Thoracic aorta (tissue), 2 donors: ENCODE results near the gene AADACL4. TPM values are rescaled to one million over a fixed set of nuclear protein-coding genes. Genes with fewer than 3 reads are reported as not detected.

ENCODE experiments used
- ATAC-seq: fragments of 150-250 bp; one replicate; pipeline ENCODE4 v1.8.0; 2017; ENCODE audit warnings: low read depth; ENCODE audit not compliant: insufficient number of reproducible peaks, low FRiP score
- DNase-seq: peaks from one replicate; pipeline ENCODE4 v3.0.0-alpha.2; 2020; ENCODE audit warnings: low spot score
- H3K27ac ChIP-seq, 2 donors: fragments of 200-600 bp; sonication (generic); 1 replicate in 1 of 2; 2 replicates in 1 of 2; pipeline ENCODE4 v1.5.1; 2016; ENCODE audit warnings: mild to moderate bottlenecking in 2 of 2, moderate library complexity in 2 of 2
- H3K27me3 ChIP-seq: fragments of 200-600 bp; sonication (generic); replicated peaks from 2 replicates; pipeline ENCODE4 v1.6.0; 2016; ENCODE audit warnings: mild to moderate bottlenecking; ENCODE audit not compliant: insufficient read depth
- H3K36me3 ChIP-seq: fragments of 200-600 bp; sonication (generic); one replicate; pipeline ENCODE4 v1.5.1; 2016
- H3K4me1 ChIP-seq, 2 donors: fragments of 200-600 bp; sonication (generic); 1 replicate in 1 of 2; 2 replicates in 1 of 2; pipeline versions ENCODE4 v1.5.1 to v1.6.0; 2016; ENCODE audit warnings: low read depth in 2 of 2, mild to moderate bottlenecking in 1 of 2; ENCODE audit not compliant: control insufficient read depth in 1 of 2
- H3K4me3 ChIP-seq: fragments of 200-600 bp; sonication (generic); 2 replicates; pipeline ENCODE4 v1.5.1; 2016; ENCODE audit warnings: mild to moderate bottlenecking
- H3K9me3 ChIP-seq: fragments of 200-600 bp; sonication (generic); 2 replicates; pipeline ENCODE4 v1.5.1; 2016
- total RNA-seq, 2 donors: library from RNA; depleted of rRNA; stranded (reverse); fragments of >200 nt; gene quantifications; one replicate each; pipeline versions ENCODE4 v1.1.0 to v1.2.3, GENCODE V29; 2016
- TF ChIP-seq, protein P1 (sequence below): fragments of 200-600 bp; sonication (generic); IDR thresholded peaks from one replicate; pipeline ENCODE4 v1.5.1; 2019; ENCODE audit warnings: antibody characterized with exemption

Gene AADACL4
- total RNA-seq, 2 donors from 2014 or later: not detected

GRCh38 chr1:12634696-12635202 is 9.1 kb upstream of the AADACL4 start:
- Histone ChIP-seq H3K27ac (no peak overlapping the region), H3K36me3 (no peaks in the 10 kb centered on the region), H3K4me3 (no peak overlapping the region), H3K9me3 (peaks cover 8% of the 10 kb centered on the region), H3K27me3 (no peaks in the 10 kb centered on the region), H3K4me1 (peaks cover 8 to 17% of the 10 kb centered on the region in 2 donors)
- DNase-seq (no peak), ATAC-seq (no peak)
- TF ChIP-seq, protein P1, sequence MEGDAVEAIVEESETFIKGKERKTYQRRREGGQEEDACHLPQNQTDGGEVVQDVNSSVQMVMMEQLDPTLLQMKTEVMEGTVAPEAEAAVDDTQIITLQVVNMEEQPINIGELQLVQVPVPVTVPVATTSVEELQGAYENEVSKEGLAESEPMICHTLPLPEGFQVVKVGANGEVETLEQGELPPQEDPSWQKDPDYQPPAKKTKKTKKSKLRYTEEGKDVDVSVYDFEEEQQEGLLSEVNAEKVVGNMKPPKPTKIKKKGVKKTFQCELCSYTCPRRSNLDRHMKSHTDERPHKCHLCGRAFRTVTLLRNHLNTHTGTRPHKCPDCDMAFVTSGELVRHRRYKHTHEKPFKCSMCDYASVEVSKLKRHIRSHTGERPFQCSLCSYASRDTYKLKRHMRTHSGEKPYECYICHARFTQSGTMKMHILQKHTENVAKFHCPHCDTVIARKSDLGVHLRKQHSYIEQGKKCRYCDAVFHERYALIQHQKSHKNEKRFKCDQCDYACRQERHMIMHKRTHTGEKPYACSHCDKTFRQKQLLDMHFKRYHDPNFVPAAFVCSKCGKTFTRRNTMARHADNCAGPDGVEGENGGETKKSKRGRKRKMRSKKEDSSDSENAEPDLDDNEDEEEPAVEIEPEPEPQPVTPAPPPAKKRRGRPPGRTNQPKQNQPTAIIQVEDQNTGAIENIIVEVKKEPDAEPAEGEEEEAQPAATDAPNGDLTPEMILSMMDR: no peak

- no peak overlapping the region for H3K4me3 ChIP-seq
- H3K27me3 ChIP-seq: no peaks in the 10 kb centered on the region
- no peaks in the 10 kb centered on the region for H3K36me3 ChIP-seq
- H3K27ac ChIP-seq: no peak overlapping the region
- peaks cover 22% of the 10 kb centered on the region for H3K9me3 ChIP-seq
- TF ChIP-seq, protein P1: no peak
- peaks cover 8 to 17% of the 10 kb centered on the region in 2 donors for H3K4me1 ChIP-seq
- no peak for ATAC-seq
- DNase-seq: no peak
These were observed 7.6 kb upstream of the AADACL4 start for GRCh38 chr1:12636098-12636950.

DNA sequence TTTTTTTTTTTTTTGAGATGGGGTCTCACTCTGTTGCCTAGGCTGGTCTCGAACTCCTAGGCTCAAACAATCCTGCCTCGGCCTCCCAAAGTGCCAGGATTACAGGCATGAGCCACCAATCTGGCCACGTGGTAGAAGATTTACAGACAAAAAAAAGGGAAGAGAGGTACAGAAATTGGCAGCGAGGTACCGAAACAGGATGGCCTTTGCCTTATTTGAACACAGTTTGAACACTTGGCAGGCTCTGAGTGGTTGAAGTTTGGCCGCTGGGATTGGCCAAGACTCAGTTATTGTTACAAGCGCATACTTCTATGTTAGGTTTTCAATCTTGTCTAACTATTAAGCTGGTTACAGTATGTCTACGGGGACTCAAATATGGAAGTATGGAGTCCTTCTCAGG is 6.2 kb upstream of the AADACL4 start:
- Histone ChIP-seq H3K27me3 (no peaks in the 10 kb centered on the region), H3K4me1 (peaks cover 8 to 17% of the 10 kb centered on the region in 2 donors), H3K4me3 (no peak overlapping the region), H3K9me3 (peaks cover 24% of the 10 kb centered on the region), H3K36me3 (no peaks in the 10 kb centered on the region), H3K27ac (no peak overlapping the region)
- ATAC-seq (no peak), DNase-seq (no peak)
- TF ChIP-seq, protein P1: no peak

GRCh38 chr1:12640237-12640957 is 3.5 kb upstream of the AADACL4 start:
- no peaks in the 10 kb centered on the region for H3K27me3 ChIP-seq
- ATAC-seq (no peak), DNase-seq (no peak)

More at GRCh38 chr1:12640237-12640957, 3.5 kb upstream of the AADACL4 start:
- peaks cover 24% of the 10 kb centered on the region for H3K9me3 ChIP-seq
- H3K4me1 ChIP-seq: peaks cover 8 to 23% of the 10 kb centered on the region in 2 donors
- no peak overlapping the region for H3K4me3 ChIP-seq
- TF ChIP-seq, protein P1: no peak
- no peak overlapping the region for H3K27ac ChIP-seq
- no peaks in the 10 kb centered on the region for H3K36me3 ChIP-seq
